H9 (cell line): ENCODE data around the gene ALDH1L1. TPM values are rescaled to one million over a fixed set of nuclear protein-coding genes. Genes with fewer than 3 reads are reported as not detected.
A peak's percentile ranks its signal among the peaks of the same experiment; 100 is the strongest.

ENCODE experiments used
- DNase-seq: peaks from one replicate; pipeline ENCODE4 v3.0.0-alpha.2; 2017
- H2AFZ ChIP-seq: one replicate; pipeline ENCODE4 v1.6.1; 2013; ENCODE audit warnings: mild to moderate bottlenecking, low read length, control low read depth, moderate library complexity
- H2AK5ac ChIP-seq: 2 replicates; pipeline ENCODE4 v1.6.1; 2013; ENCODE audit warnings: low read length, control low read depth, mixed read lengths; ENCODE audit not compliant: insufficient read length
- H2BK120ac ChIP-seq: one replicate; pipeline ENCODE4 v1.6.1; 2013; ENCODE audit warnings: low read depth, mild to moderate bottlenecking, low read length, control low read depth, inconsistent platforms; ENCODE audit not compliant: poor library complexity, severe bottlenecking
- H2BK12ac ChIP-seq: 2 replicates; pipeline ENCODE4 v1.6.1; 2013; ENCODE audit warnings: low read length, control low read depth, mixed read lengths, low read depth; ENCODE audit not compliant: insufficient read length
- H2BK15ac ChIP-seq: 2 replicates; pipeline ENCODE4 v1.6.1; 2013; ENCODE audit warnings: low read depth, low read length, control low read depth
- H2BK20ac ChIP-seq: one replicate; pipeline ENCODE4 v1.6.1; 2013; ENCODE audit warnings: low read depth, mild to moderate bottlenecking, low read length, control low read depth, inconsistent platforms; ENCODE audit not compliant: poor library complexity, severe bottlenecking
- H2BK5ac ChIP-seq: 2 replicates; pipeline ENCODE4 v1.6.1; 2013; ENCODE audit warnings: low read length, control low read depth, mixed read lengths; ENCODE audit not compliant: insufficient read length
- H3K14ac ChIP-seq: 2 replicates; pipeline ENCODE4 v1.6.1; 2013; ENCODE audit warnings: low read length, control low read depth; ENCODE audit not compliant: insufficient read depth
- H3K18ac ChIP-seq: 2 replicates; pipeline ENCODE4 v1.6.1; 2013; ENCODE audit warnings: low read depth, mild to moderate bottlenecking, mixed read lengths, low read length, control low read depth; ENCODE audit not compliant: insufficient read length
- H3K23ac ChIP-seq: 2 replicates; pipeline ENCODE4 v1.6.1; 2013; ENCODE audit warnings: low read length, control low read depth, mixed read lengths, low read depth; ENCODE audit not compliant: insufficient read length
- H3K23me2 ChIP-seq: 2 replicates; pipeline ENCODE4 v1.6.1; 2013; ENCODE audit warnings: low read depth, mild to moderate bottlenecking, mixed read lengths, low read length, control low read depth; ENCODE audit not compliant: insufficient read length, poor library complexity, severe bottlenecking
- H3K27ac ChIP-seq: 2 replicates; pipeline ENCODE4 v1.5.1; 2013; ENCODE audit warnings: low read length, control low read depth, mixed read lengths, low read depth; ENCODE audit not compliant: insufficient read length
- H3K27me3 ChIP-seq: 2 replicates; pipeline ENCODE4 v1.6.1; 2013; ENCODE audit warnings: low read length, control low read depth, inconsistent platforms; ENCODE audit not compliant: insufficient read depth
- H3K4ac ChIP-seq: 2 replicates; pipeline ENCODE4 v1.6.1; 2013; ENCODE audit warnings: low read depth, mild to moderate bottlenecking, control low read depth, inconsistent platforms, low read length, moderate library complexity
- H3K4me1 ChIP-seq: 2 replicates; pipeline ENCODE4 v1.6.1; 2013; ENCODE audit warnings: low read length, control low read depth, inconsistent platforms; ENCODE audit not compliant: insufficient read depth
- H3K4me2 ChIP-seq: 2 replicates; pipeline ENCODE4 v1.6.1; 2013; ENCODE audit warnings: low read length, control low read depth, mixed read lengths; ENCODE audit not compliant: insufficient read length, insufficient read depth
- H3K56ac ChIP-seq: 2 replicates; pipeline ENCODE4 v1.6.1; 2013; ENCODE audit warnings: low read depth, mild to moderate bottlenecking, mixed read lengths, low read length, control low read depth; ENCODE audit not compliant: insufficient read length
- H3K79me1 ChIP-seq: 2 replicates; pipeline ENCODE4 v1.6.1; 2013; ENCODE audit warnings: low read depth, mild to moderate bottlenecking, moderate library complexity, low read length, control low read depth, inconsistent platforms; ENCODE audit not compliant: insufficient read depth, poor library complexity, severe bottlenecking
- H3K79me2 ChIP-seq: 2 replicates; pipeline ENCODE4 v1.6.1; 2013; ENCODE audit warnings: low read length, control low read depth, inconsistent platforms; ENCODE audit not compliant: insufficient read depth
- H3K9ac ChIP-seq: 2 replicates; pipeline ENCODE4 v1.6.1; 2013; ENCODE audit warnings: low read length, control low read depth, mixed read lengths; ENCODE audit not compliant: insufficient read length; ENCODE audit errors: extremely low read depth
- H3K9me3 ChIP-seq: one replicate; pipeline ENCODE4 v1.6.1; 2013; ENCODE audit warnings: low read depth, low read length, inconsistent platforms; ENCODE audit not compliant: control insufficient read depth
- H3T11ph ChIP-seq: one replicate; pipeline ENCODE4 v1.6.1; 2013; ENCODE audit warnings: mild to moderate bottlenecking, low read length, control low read depth, inconsistent platforms
- H4K20me1 ChIP-seq: one replicate; pipeline ENCODE4 v1.6.1; 2013; ENCODE audit not compliant: control insufficient read depth, insufficient read length, insufficient read depth
- H4K5ac ChIP-seq: 2 replicates; pipeline ENCODE4 v1.6.1; 2013; ENCODE audit warnings: low read depth, mild to moderate bottlenecking, mixed read lengths, low read length, control low read depth; ENCODE audit not compliant: insufficient read length
- H4K8ac ChIP-seq: replicated peaks from 2 replicates; pipeline ENCODE4 v1.6.1; 2013; ENCODE audit warnings: low read length, control low read depth, mixed read lengths, low read depth; ENCODE audit not compliant: insufficient read length
- H4K91ac ChIP-seq: 2 replicates; pipeline ENCODE4 v1.6.1; 2013; ENCODE audit warnings: low read depth, mild to moderate bottlenecking, moderate library complexity, mixed read lengths, low read length, control low read depth; ENCODE audit not compliant: insufficient read length
- H3K27ac Mint-ChIP-seq, 3 experiments: 2 replicates in 2 of 3; 3 replicates in 1 of 3; pipeline ENCODE4 v1.8.0; 2020 to 2021; ENCODE audit warnings: mixed read lengths in 3 of 3, mild to moderate bottlenecking in 1 of 3, moderate library complexity in 1 of 3
- H3K27me3 Mint-ChIP-seq: 2 replicates; pipeline ENCODE4 v1.8.0; 2021; ENCODE audit warnings: low read depth, mild to moderate bottlenecking, moderate library complexity, mixed read lengths
- H3K36me3 Mint-ChIP-seq, 3 experiments: 2 replicates in 2 of 3; 3 replicates in 1 of 3; pipeline ENCODE4 v1.8.0; 2020 to 2021; ENCODE audit warnings: low read depth in 3 of 3, mixed read lengths in 3 of 3; ENCODE audit not compliant: insufficient read depth in 1 of 3
- H3K4me1 Mint-ChIP-seq, 2 experiments: 2 replicates each; pipeline ENCODE4 v1.8.0; 2020; ENCODE audit warnings: mixed read lengths in 2 of 2
- H3K4me3 Mint-ChIP-seq, 2 experiments: 2 replicates in 1 of 2; 3 replicates in 1 of 2; pipeline ENCODE4 v1.8.0; 2020 to 2021; ENCODE audit warnings: mild to moderate bottlenecking in 2 of 2, mixed read lengths in 2 of 2, moderate library complexity in 1 of 2
- H3K9me3 Mint-ChIP-seq, 2 experiments: 2 replicates in 1 of 2; 3 replicates in 1 of 2; pipeline ENCODE4 v1.8.0; 2020; ENCODE audit warnings: mild to moderate bottlenecking in 2 of 2, mixed read lengths in 2 of 2, moderate library complexity in 1 of 2
- CTCF ChIP-seq: fragments of 200-600 bp; sonication (generic); conservative IDR thresholded peaks from 3 replicates; pipeline ENCODE4 v1.8.0; 2021; ENCODE audit warnings: antibody characterized with exemption, mild to moderate bottlenecking
- WGBS: extraction: QIAGEN DNeasy Blood & Tissue Kit; methylation state at CpG from one replicate; pipeline ENCODE4 v1.1.7; 2013; ENCODE audit warnings: missing lambda C conversion rate, low lambda C conversion rate, mixed read lengths; ENCODE audit not compliant: insufficient read length; ENCODE audit errors: extremely low coverage; 5-methylcytosine and 5-hydroxymethylcytosine counted together
- total RNA-seq: library from RNA; stranded (reverse); gene quantifications from 2 replicates; pipeline ENCODE4 v1.2.1, GENCODE V29; 2021

ALDH1L1 gene
- total RNA-seq, 1 experiment from 2014 or later, result 0.90 TPM

- Histone ChIP-seq H3K14ac (peak overlapping the region; percentile 13; the same call in 1 of the 2 replicates), H3K23me2 (peaks cover under 1% of the 10 kb centered on the region), H2BK20ac (no peak overlapping the region), H3K56ac (no peak overlapping the region), H3T11ph (no peak overlapping the region), H4K20me1 (no peaks in the 10 kb centered on the region), H3K18ac (no peak overlapping the region), H3K4ac (no peak overlapping the region), H3K4me2 (no peak overlapping the region), H2BK120ac (no peak overlapping the region), H4K8ac (no peak overlapping the region), H3K79me1 (no peaks in the 10 kb centered on the region), H2BK5ac (no peak overlapping the region), H2AFZ (no peak overlapping the region), H3K79me2 (no peaks in the 10 kb centered on the region), H4K5ac (no peak overlapping the region), H3K9me3 (no peaks in the 10 kb centered on the region), H3K9ac (no peak overlapping the region), H2AK5ac (no peak overlapping the region), H3K4me1 (no peaks in the 10 kb centered on the region), H2BK15ac (no peak overlapping the region), H3K23ac (no peak overlapping the region), H3K27ac (no peak overlapping the region), H4K91ac (no peak overlapping the region), H3K27me3 (peaks cover 6% of the 10 kb centered on the region; the same call in 1 of the 2 replicates), H2BK12ac (no peak overlapping the region)
- H3K4me3 Mint-ChIP-seq, result no peak overlapping the region
- H3K27me3 Mint-ChIP-seq, result peaks cover 55% of the 10 kb centered on the region
- no CpG with 5 or more reads among the region's 4 CpGs for WGBS
- no peak for TF ChIP-seq CTCF
- H3K27ac Mint-ChIP-seq, result no peak overlapping the region
- peaks cover 0 to 4% of the 10 kb centered on the region in 2 experiments; a peak in 4 of 5 replicates for H3K9me3 Mint-ChIP-seq
- H3K36me3 Mint-ChIP-seq, result peaks cover 0 to 3% (median 0%) of the 10 kb centered on the region in 3 experiments; a peak in 1 of 7 replicates
- H3K4me1 Mint-ChIP-seq, result peaks cover 6 to 8% of the 10 kb centered on the region in 2 experiments
- DNase-seq, result no peak
Measured at GRCh38 chr3:126186271-126186670, 5.9 kb upstream of the ALDH1L1 start.
